Body of pancreas (tissue), 4 donors: ENCODE measurements around the gene ZNF653. TPM values are rescaled to one million over a fixed set of nuclear protein-coding genes. Genes with fewer than 3 reads are reported as not detected.

Source experiments
- ATAC-seq: fragments of 150-250 bp; one replicate; pipeline ENCODE4 v1.9.1; 2016
- DNase-seq, 4 donors: peaks; one replicate each; pipeline ENCODE4 v3.0.0-alpha.2; 2019
- H3K27ac ChIP-seq, 4 donors: fragments of 200-600 bp; sonication (generic); 1 replicate in 3 of 4; 2 replicates in 1 of 4; pipeline versions ENCODE4 v1.5.1 to v1.6.1; 2016 to 2019; ENCODE audit warnings: mild to moderate bottlenecking in 1 of 4, mixed read lengths in 1 of 4, moderate library complexity in 1 of 4
- H3K27me3 ChIP-seq, 2 donors: fragments of 200-600 bp; sonication (generic); one replicate each; pipeline ENCODE4 v1.6.0; 2016; ENCODE audit warnings: mild to moderate bottlenecking in 1 of 2
- H3K36me3 ChIP-seq, 2 donors: fragments of 200-600 bp; sonication (generic); replicated peaks in 1 of 2; 2 replicates each; pipeline ENCODE4 v1.5.1; 2016; ENCODE audit warnings: low read depth in 2 of 2; ENCODE audit not compliant: insufficient read depth in 1 of 2
- H3K4me1 ChIP-seq: fragments of 200-600 bp; sonication (generic); one replicate; pipeline ENCODE4 v1.6.0; 2016
- H3K4me3 ChIP-seq, 2 donors: fragments of 200-600 bp; sonication (generic); 1 replicate in 1 of 2; 2 replicates in 1 of 2; pipeline ENCODE4 v1.5.1; 2016 to 2019
- H3K9me3 ChIP-seq, 3 donors: fragments of 200-600 bp; sonication (generic); 1 replicate in 2 of 3; 2 replicates in 1 of 3; pipeline ENCODE4 v1.5.1; 2016
- POLR2A ChIP-seq, 3 donors: fragments of 450-650 bp; IDR thresholded peaks; one replicate each; pipeline ENCODE4 v1.6.1; 2016; ENCODE audit warnings: antibody characterized with exemption in 3 of 3, mild to moderate bottlenecking in 2 of 3
- WGBS, 2 donors: methylation state at CpG; one replicate each; pipeline ENCODE4 v1.1.5; 2017; 5-methylcytosine and 5-hydroxymethylcytosine counted together
- intact Hi-C: fragments of 100-400 bp; cut with DNase I; formaldehyde crosslinking; loops from one replicate; pipeline ENCODE4 v1.15.1; 2023
- total RNA-seq, 2 donors: library from RNA; depleted of rRNA; stranded (reverse); fragments of >200 nt; gene quantifications; one replicate each; pipeline ENCODE4 v1.1.0, GENCODE V29; 2016
- TF ChIP-seq, protein P1 (sequence below), 7 experiments: fragments of 450-650 bp in 4 of 7; fragments of 200-600 bp in 3 of 7; sonication (generic) in 3 of 7; IDR thresholded peaks; one replicate each; pipeline ENCODE4 v1.5.1; 2016 to 2019; ENCODE audit warnings: antibody characterized with exemption in 7 of 7

ZNF653 gene, protein sequence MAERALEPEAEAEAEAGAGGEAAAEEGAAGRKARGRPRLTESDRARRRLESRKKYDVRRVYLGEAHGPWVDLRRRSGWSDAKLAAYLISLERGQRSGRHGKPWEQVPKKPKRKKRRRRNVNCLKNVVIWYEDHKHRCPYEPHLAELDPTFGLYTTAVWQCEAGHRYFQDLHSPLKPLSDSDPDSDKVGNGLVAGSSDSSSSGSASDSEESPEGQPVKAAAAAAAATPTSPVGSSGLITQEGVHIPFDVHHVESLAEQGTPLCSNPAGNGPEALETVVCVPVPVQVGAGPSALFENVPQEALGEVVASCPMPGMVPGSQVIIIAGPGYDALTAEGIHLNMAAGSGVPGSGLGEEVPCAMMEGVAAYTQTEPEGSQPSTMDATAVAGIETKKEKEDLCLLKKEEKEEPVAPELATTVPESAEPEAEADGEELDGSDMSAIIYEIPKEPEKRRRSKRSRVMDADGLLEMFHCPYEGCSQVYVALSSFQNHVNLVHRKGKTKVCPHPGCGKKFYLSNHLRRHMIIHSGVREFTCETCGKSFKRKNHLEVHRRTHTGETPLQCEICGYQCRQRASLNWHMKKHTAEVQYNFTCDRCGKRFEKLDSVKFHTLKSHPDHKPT
- 10 to 100 TPM in 1 of 2 donors, 1 to 10 TPM in 1; 9.6 to 22.1 TPM for total RNA-seq

DNA sequence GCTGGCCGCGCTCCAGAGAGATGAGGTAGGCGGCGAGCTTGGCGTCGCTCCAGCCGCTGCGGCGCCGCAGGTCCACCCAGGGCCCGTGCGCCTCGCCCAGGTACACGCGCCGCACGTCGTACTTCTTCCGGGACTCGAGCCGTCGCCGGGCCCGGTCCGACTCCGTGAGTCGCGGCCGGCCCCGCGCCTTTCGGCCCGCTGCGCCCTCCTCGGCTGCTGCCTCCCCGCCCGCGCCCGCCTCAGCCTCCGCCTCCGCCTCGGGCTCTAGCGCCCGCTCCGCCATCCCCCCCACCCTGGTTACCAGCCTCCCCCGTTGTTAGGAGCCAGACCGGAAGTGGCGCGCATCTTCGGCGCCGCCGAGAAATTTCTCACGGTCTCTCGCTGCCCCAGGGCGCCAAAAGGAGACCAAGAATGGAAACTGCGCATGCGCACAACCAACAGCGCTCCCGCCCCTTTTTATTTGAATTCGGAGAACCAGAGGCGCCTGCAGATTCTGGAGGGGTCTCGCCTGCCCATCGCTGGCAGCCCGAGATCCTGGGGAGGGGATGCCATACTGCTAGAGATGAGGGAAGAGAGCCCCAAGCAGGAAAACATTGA is at the start of gene ZNF653:
ZNF653 (minus strand) TSS at position 336 of the 597 bp plus-strand sequence; CDS start at position 283, 53 bp downstream.
- H3K4me3 ChIP-seq = peak within 1 kb of the TSS; percentile 85 to 91
- H3K36me3 ChIP-seq = no peaks in the 10 kb centered on the region
- intact Hi-C loops = no loop called here
- peak; percentile 38 to 55 (median 41) for TF ChIP-seq POLR2A (IDR thresholded peaks at IDR 0.05)
- TF ChIP-seq, protein P1, sequence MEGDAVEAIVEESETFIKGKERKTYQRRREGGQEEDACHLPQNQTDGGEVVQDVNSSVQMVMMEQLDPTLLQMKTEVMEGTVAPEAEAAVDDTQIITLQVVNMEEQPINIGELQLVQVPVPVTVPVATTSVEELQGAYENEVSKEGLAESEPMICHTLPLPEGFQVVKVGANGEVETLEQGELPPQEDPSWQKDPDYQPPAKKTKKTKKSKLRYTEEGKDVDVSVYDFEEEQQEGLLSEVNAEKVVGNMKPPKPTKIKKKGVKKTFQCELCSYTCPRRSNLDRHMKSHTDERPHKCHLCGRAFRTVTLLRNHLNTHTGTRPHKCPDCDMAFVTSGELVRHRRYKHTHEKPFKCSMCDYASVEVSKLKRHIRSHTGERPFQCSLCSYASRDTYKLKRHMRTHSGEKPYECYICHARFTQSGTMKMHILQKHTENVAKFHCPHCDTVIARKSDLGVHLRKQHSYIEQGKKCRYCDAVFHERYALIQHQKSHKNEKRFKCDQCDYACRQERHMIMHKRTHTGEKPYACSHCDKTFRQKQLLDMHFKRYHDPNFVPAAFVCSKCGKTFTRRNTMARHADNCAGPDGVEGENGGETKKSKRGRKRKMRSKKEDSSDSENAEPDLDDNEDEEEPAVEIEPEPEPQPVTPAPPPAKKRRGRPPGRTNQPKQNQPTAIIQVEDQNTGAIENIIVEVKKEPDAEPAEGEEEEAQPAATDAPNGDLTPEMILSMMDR (IDR thresholded peaks at IDR 0.05) = no peak
- no peaks in the 10 kb centered on the region for H3K27me3 ChIP-seq
- WGBS, 2 donors = 0% methylated on average over 17 to 28 of the region's 65 CpGs
- DNase-seq = peak; percentile 92 to 95 (median 94)
- H3K9me3 ChIP-seq = no peaks in the 10 kb centered on the region
- peak; percentile 81 for ATAC-seq
- peak within 1 kb of the TSS; percentile 80 to 99 (median 92) for H3K27ac ChIP-seq
- peaks cover 13% of the 10 kb centered on the region for H3K4me1 ChIP-seq

DNA sequence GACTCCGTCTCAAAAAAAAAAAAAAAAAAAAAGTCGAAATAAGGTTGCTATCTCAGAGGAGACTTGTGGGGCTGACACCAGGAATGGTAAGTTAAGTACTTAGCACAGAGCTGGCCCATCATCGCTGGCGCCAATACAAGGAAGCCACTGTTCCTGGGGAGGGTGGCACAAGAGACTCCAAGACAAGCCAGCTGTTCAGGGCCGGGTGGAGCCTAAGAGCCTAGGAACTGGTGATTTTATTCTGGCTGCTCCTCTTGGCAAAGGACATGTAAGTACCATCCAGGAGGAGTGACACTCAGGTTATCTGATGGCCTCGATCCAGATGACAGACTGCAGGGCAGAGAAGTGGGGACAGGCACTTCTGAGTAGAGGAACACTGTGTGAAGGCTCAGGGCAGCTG is 49.6 kb upstream of the ZNF653 start:
- H3K27ac ChIP-seq = no peak overlapping the region
- peaks cover 0 to 13% of the 10 kb centered on the region in 2 donors for H3K36me3 ChIP-seq
- no peak overlapping the region for H3K4me3 ChIP-seq
- peaks cover 26% of the 10 kb centered on the region for H3K4me1 ChIP-seq
- DNase-seq (no peak), ATAC-seq (no peak)
- H3K9me3 ChIP-seq = no peaks in the 10 kb centered on the region
- no peak for TF ChIP-seq POLR2A (IDR thresholded peaks at IDR 0.05)
- TF ChIP-seq, protein P1 (IDR thresholded peaks at IDR 0.05) = no peak
- no peaks in the 10 kb centered on the region for H3K27me3 ChIP-seq
- 72 to 85% methylated on average over 5 of the region's 6 CpGs for WGBS, 2 donors
- intact Hi-C loops = no loop called here

DNA sequence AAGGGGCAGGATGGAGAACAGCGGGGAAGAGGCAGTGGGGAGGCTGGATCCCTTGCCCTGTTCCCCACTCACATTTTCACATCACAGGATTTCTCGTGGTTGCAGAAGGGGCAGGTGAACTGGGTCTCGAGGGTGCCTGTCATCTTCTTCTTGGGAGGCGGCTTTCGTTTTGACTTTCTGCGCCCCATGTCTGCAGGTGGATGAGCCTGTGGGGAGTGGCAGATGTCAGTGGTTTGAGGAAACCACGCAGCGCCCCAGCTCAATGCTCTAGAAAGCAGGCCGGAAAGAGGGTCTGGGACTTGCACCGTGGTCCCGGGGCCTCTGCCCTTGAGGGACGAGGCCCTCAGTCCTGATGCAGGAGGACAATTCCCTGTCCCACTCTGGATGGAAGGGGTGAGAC is 48.5 kb upstream of the ZNF653 start:
- TF ChIP-seq, protein P1 (IDR thresholded peaks at IDR 0.05) = no peak
- TF ChIP-seq POLR2A (IDR thresholded peaks at IDR 0.05) = no peak
- ATAC-seq (no peak), DNase-seq (no peak)
- H3K36me3 ChIP-seq = peaks cover 0 to 13% of the 10 kb centered on the region in 2 donors
- WGBS, 2 donors = 88 to 94% methylated on average over 10 to 12 of the region's 12 CpGs
- no peak overlapping the region for H3K27ac ChIP-seq
- no peaks in the 10 kb centered on the region for H3K9me3 ChIP-seq
- intact Hi-C loops = no loop called here
- no peak overlapping the region for H3K4me3 ChIP-seq
- no peaks in the 10 kb centered on the region for H3K27me3 ChIP-seq
- H3K4me1 ChIP-seq = peaks cover 20% of the 10 kb centered on the region

DNA sequence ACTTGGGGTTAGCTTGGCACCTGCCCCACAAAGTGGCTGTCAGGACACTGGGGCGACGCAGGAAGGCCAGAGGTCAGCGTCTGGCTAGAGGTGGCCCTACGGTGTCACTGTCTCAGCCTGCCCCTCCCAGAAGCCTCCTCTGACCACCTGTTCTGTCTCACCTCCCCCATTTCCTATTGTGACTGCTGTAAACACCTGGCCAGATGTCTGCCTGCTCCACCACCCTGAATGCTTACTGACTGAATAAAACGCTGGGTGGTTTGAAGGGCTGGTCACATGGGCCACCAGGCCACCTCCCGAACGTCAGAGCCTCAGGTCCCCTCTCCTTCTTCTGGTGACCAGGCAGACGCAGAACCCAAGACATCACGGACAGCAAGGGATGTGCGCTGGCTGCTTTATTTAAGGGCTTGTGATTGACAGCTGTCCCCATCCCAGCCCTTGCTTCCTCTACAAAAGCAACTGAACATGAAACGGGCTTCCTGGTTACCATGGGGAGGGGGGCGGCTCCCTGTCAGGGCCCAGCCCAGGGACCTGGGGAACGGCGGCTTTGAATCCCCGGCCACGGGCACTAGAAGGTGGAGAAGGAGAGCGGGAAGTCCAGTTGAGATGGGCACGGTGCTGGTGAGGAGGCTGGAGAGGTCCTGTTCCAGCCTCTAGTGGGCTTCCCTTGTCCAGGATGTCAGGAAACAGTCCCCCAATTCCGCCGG is 47.2 kb upstream of the ZNF653 start:
- ATAC-seq = no peak
- peaks cover 12% of the 10 kb centered on the region for H3K4me1 ChIP-seq
- H3K27ac ChIP-seq = no peak overlapping the region
- WGBS, 2 donors = 81 to 89% methylated on average over 7 to 20 of the region's 20 CpGs
- H3K9me3 ChIP-seq = no peaks in the 10 kb centered on the region
- peaks cover 0 to 13% of the 10 kb centered on the region in 2 donors for H3K36me3 ChIP-seq
- H3K27me3 ChIP-seq = no peaks in the 10 kb centered on the region
- no peak overlapping the region for H3K4me3 ChIP-seq
- intact Hi-C loops = no loop called here
- no peak for DNase-seq
- TF ChIP-seq, protein P1 (IDR thresholded peaks at IDR 0.05) = no peak
- TF ChIP-seq POLR2A (IDR thresholded peaks at IDR 0.05) = no peak
